ENCODE measurements around the gene FYN.

FYN gene

GRCh38 chr6:111774346-111774703, 98.9 kb downstream of the FYN start:
- H3K4me3 ChIP-seq (ENCODE audit: low read depth, low read length), result no peak overlapping the region
- DNase-seq (ENCODE audit: low read depth), result no peak
- TF ChIP-seq CTCF (IDR thresholded peaks at IDR 0.05; ENCODE audit: low read depth, low read length, missing control alignments), result no peak

- no peak overlapping the region for H3K4me3 ChIP-seq (ENCODE audit: low read depth, low read length)
- DNase-seq (ENCODE audit: low read depth), result no peak
- TF ChIP-seq CTCF (IDR thresholded peaks at IDR 0.05; ENCODE audit: low read depth, low read length, missing control alignments), result no peak
These were observed 99.5 kb downstream of the FYN start for GRCh38 chr6:111773501-111774345.

GRCh38 chr6:111772381-111772780, 100.9 kb downstream of the FYN start:
- DNase-seq (ENCODE audit: low read depth), result no peak
- TF ChIP-seq CTCF (IDR thresholded peaks at IDR 0.05; ENCODE audit: low read depth, low read length, missing control alignments), result no peak
- no peak overlapping the region for H3K4me3 ChIP-seq (ENCODE audit: low read depth, low read length)

- no peak for TF ChIP-seq CTCF (IDR thresholded peaks at IDR 0.05; ENCODE audit: low read depth, low read length, missing control alignments)
- H3K4me3 ChIP-seq (ENCODE audit: low read depth, low read length), result no peak overlapping the region
- no peak for DNase-seq (ENCODE audit: low read depth)
These were observed 101.6 kb downstream of the FYN start for GRCh38 chr6:111771629-111772028.

- TF ChIP-seq CTCF (IDR thresholded peaks at IDR 0.05; ENCODE audit: low read depth, low read length, missing control alignments), result no peak
- DNase-seq (ENCODE audit: low read depth), result no peak
- no peak overlapping the region for H3K4me3 ChIP-seq (ENCODE audit: low read depth, low read length)
These were observed 102.2 kb downstream of the FYN start for GRCh38 chr6:111771094-111771432.

GRCh38 chr6:111770263-111771093, 102.8 kb downstream of the FYN start:
- no peak for TF ChIP-seq CTCF (IDR thresholded peaks at IDR 0.05; ENCODE audit: low read depth, low read length, missing control alignments)
- no peak for DNase-seq (ENCODE audit: low read depth)
- no peak overlapping the region for H3K4me3 ChIP-seq (ENCODE audit: low read depth, low read length)

Measured in GM12864 (cell line).